PC-3 (cell line): Measurements from ENCODE around the gene KCNA2.

ENCODE experiments used
- EZH2 ChIP-seq: fragments of 300-600 bp; sonication (generic); IDR thresholded peaks from one replicate; pipeline ENCODE4 v1.6.1; 2017; ENCODE audit warnings: antibody characterized with exemption, mild to moderate bottlenecking, low read length; ENCODE audit not compliant: unreplicated experiment
- TF ChIP-seq, protein P1 (sequence below): fragments of 300-600 bp; sonication (generic); conservative IDR thresholded peaks from 2 replicates; pipeline ENCODE4 v1.5.1; 2017; ENCODE audit warnings: antibody characterized with exemption, low read depth, mild to moderate bottlenecking, low read length

- TF ChIP-seq, protein P1, sequence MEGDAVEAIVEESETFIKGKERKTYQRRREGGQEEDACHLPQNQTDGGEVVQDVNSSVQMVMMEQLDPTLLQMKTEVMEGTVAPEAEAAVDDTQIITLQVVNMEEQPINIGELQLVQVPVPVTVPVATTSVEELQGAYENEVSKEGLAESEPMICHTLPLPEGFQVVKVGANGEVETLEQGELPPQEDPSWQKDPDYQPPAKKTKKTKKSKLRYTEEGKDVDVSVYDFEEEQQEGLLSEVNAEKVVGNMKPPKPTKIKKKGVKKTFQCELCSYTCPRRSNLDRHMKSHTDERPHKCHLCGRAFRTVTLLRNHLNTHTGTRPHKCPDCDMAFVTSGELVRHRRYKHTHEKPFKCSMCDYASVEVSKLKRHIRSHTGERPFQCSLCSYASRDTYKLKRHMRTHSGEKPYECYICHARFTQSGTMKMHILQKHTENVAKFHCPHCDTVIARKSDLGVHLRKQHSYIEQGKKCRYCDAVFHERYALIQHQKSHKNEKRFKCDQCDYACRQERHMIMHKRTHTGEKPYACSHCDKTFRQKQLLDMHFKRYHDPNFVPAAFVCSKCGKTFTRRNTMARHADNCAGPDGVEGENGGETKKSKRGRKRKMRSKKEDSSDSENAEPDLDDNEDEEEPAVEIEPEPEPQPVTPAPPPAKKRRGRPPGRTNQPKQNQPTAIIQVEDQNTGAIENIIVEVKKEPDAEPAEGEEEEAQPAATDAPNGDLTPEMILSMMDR: no peak
- TF ChIP-seq EZH2: no peak
These were observed 61.4 kb downstream of the KCNA2 start for GRCh38 chr1:110544753-110545152.
